ENCODE results near the gene KCTD12. TPM values are rescaled to one million over a fixed set of nuclear protein-coding genes. Genes with fewer than 3 reads are reported as not detected.
A peak's percentile ranks its signal among the peaks of the same experiment; 100 is the strongest.

Gene KCTD12
- total RNA-seq, 1 donor from 2014 or later: 124 TPM

DNA sequence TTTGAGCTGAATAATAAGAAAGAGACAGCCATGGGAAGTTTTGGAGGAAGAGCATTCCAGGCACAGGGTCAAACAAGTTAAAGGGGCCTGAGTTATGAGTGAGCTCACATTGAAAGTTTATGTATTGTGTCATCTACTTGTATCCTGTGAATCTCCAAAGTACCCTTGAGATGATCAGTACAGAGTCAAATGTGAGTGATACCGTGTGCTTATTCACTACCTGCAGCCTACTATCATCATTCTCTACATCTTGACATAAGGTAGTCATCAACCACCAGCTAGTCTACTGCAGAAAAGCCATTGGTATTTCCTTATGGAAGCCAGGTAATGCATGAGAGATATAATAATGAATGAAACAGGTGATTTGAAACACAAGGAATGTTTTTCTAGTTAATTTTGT lies 3.0 kb upstream of the KCTD12 start:
- FAIRE-seq (no peak), DNase-seq (ENCODE audit: low spot score in 2 of 2) (no peak)

GRCh38 chr13:76888421-76888820 lies 2.2 kb upstream of the KCTD12 start:
- DNase-seq (ENCODE audit: low spot score in 2 of 2) (no peak), FAIRE-seq (no peak)

- no peak for FAIRE-seq
- DNase-seq (ENCODE audit: low spot score in 2 of 2): no peak
These were observed 915 bp upstream of the KCTD12 start for GRCh38 chr13:76887076-76887563.

DNA sequence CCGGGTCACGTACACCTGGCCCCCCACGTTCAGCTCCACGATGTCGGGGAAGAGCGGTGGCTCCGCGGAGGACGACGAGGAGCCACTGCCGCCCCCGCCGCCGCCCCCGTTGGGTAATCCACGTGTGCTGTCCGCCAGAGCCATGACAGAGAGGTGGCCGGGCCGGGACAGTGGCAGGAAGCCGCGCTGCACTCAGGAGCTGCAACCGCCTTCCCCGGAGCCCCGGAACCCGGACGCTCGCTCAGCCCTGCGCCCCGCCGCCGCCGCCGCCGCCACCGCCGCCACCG lies 257 bp downstream of the KCTD12 start:
- DNase-seq (ENCODE audit: low spot score in 2 of 2): no peak

DNA sequence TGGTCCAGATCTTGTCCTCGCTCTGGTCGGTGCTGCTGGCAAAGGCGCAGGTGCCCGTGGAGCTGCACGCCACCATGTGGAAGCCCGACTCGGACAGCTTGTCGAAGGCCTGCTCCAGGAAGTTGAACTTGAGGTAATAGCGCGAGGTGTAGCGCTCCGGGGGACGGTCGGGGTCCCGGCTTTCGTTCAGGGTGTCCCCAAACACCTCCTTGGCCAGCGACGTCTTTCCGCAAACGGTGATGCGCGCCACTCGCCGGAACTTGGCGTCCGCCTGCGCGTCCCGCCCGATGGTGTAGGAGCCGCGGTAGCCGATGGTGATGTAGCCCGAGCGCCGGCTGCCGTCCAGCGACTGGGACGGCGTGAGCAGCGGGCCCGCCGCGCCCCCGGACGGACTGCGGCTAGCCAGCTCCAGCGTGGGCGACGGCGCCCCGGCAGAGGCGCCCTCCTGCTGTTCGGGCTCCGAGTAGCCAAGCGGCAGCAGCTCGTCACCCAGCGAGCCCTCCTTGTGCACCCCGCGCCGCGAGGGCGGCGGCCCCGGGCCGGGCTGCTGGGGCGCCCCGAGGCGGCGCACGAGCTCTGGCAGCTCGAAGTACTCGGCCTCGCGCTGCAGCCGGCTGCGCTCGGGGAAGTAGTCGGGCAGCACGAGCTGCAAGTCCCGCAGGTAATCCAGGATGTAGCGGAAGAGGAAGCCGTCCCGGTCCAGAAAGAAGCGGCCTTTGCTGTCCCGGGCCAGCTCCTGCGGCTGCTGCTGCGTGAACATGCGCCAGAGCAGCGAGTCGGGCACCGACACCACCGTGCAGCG lies 801 bp downstream of the KCTD12 start:
- DNase-seq (ENCODE audit: low spot score in 2 of 2): peak; percentile 25 to 42
- FAIRE-seq: no peak

More for the DNA sequence above, 257 bp downstream of the KCTD12 start:
- FAIRE-seq: no peak

DNA sequence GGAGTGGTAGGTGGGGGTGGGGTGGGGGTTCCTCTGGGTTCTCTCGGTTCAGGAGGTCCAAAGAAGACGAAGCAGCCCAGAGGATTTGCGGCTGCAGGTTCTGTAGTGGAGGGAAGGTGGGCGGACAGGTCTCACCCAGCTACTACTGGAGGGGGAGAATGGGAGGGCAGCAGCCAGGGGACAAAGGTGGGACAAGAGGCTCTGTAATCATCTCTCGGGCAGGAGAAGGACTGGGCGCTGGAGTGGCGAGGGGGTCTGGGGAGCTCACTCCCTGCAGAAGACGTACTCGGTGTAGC lies 1.4 kb downstream of the KCTD12 start:
- DNase-seq (ENCODE audit: low spot score in 2 of 2) (no peak), FAIRE-seq (no peak)

- DNase-seq (ENCODE audit: low spot score in 2 of 2) (no peak), FAIRE-seq (no peak)
These were observed 1.9 kb downstream of the KCTD12 start for GRCh38 chr13:76884186-76884906.

DNA sequence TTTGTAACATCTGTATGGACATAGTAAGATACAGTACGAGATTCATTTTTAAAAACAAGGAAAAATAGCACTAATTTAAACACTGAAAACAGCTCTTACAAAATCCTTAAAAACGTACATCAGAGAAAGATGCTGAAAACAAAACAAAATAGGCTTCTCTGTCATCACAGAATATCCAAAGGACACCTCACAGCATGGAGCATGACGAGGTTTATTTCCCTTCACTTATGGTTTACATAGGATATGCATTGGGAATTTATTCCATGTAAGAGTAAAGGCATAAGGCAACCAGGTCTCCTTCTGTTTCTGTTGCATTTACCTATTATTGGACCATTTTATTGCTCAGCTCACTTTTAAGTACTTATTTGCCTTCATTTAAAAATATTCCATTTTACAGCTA lies 3.0 kb downstream of the KCTD12 start:
- DNase-seq (ENCODE audit: low spot score in 2 of 2): no peak
- FAIRE-seq: no peak

GRCh38 chr13:76882431-76882830 lies 3.8 kb downstream of the KCTD12 start:
- no peak for FAIRE-seq
- DNase-seq (ENCODE audit: low spot score in 2 of 2): no peak

- no peak for FAIRE-seq
- DNase-seq (ENCODE audit: low spot score in 2 of 2): no peak
These were observed 6.3 kb downstream of the KCTD12 start for GRCh38 chr13:76879883-76880270.

GRCh38 chr13:76879203-76879882 lies 6.9 kb downstream of the KCTD12 start:
- no peak for FAIRE-seq

DNA sequence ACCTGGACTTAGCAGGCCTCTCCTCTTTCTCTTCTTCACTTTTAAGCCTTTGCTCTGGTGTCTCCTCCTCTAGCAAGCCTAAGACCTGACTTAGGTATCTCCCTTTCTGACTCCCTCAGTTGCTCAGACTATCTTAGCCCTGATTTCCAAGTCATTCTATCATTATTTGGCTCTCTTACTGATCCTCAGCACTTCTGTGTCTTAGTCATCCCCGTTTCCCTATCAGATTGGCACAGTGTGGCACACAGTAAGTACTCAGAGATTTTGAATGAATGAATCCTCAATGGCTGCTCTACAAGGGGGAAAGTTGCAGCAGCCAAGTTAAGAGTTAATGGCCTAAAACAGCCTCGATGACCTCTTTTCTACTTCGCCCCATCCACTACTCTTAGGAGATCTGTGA lies 8.2 kb downstream of the KCTD12 start:
- DNase-seq (ENCODE audit: low spot score in 2 of 2) (no peak), FAIRE-seq (no peak)

More at GRCh38 chr13:76879203-76879882, 6.9 kb downstream of the KCTD12 start:
- DNase-seq (ENCODE audit: low spot score in 2 of 2): no peak

- no peak for DNase-seq (ENCODE audit: low spot score in 2 of 2)
- no peak for FAIRE-seq
These were observed 10.9 kb downstream of the KCTD12 start for GRCh38 chr13:76875271-76875815.

- DNase-seq (ENCODE audit: low spot score in 2 of 2) (no peak), FAIRE-seq (no peak)
These were observed 11.7 kb downstream of the KCTD12 start for GRCh38 chr13:76874479-76874878.

DNA sequence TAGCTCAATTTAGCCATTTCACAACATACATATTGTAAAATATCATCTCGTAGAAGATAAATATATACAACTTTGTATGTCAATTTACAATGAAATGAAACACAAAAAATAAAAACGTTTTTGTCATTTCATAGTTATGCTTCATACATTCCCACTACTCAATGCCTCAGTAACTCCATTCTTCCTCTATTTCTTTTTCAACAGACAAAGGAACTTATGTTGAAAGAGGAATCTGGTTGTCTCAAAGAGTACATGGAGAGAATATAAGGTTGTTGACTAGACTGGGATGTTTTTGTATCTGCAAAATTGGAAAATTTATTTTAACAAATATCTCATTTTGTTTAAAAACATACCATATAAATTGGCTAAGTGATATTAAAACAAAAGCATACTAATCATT lies 12.8 kb downstream of the KCTD12 start:
- no peak for FAIRE-seq
- no peak for DNase-seq (ENCODE audit: low spot score in 2 of 2)

GRCh38 chr13:76872675-76873074 lies 13.5 kb downstream of the KCTD12 start:
- DNase-seq (ENCODE audit: low spot score in 2 of 2): no peak
- no peak for FAIRE-seq

DNA sequence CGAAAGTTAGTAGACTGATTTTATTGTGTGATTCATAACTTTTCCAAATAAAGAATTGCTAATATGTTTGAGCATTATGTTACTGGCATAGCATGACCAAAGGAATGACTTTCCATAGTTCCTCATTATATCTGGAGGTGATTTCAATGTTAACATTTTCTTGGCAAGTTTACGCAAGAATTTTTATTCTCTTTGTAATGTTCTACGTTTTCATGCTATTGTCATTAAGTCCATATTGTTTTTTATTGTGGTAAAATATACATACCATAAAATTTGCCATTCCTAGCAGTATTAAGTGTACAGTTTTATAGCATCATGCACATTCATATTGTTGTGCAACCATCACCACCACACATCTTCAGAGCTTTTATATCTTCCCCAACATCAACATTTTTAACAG lies 14.8 kb downstream of the KCTD12 start:
- no peak for FAIRE-seq
- no peak for DNase-seq (ENCODE audit: low spot score in 2 of 2)

- no peak for DNase-seq (ENCODE audit: low spot score in 2 of 2)
- FAIRE-seq: no peak
These were observed 17.8 kb downstream of the KCTD12 start for GRCh38 chr13:76868371-76868770.

DNA sequence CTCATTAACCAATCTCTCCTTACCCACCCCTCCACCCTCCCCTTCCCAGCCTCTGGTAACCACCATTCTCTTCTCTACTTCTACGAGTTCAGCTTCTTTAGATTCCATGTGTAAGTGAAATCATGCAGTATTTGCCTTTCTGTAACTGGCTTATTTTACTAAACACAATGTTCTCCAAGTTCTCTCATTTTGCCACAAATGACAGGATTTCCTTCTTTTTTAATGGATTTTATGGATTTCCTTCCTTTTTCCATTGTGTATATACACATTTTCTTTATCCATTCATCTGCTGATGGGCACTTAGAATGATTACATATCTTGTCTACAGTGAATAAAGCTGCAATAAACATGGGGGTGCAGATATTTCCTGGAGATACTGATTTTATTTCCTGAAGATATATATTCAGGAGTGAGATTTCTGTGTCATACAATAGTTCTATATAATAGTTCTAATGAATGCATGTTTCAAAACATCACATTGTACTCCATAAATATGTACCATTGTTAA lies 20.2 kb downstream of the KCTD12 start:
- no peak for DNase-seq (ENCODE audit: low spot score in 2 of 2)
- no peak for FAIRE-seq

- FAIRE-seq (no peak), DNase-seq (ENCODE audit: low spot score in 2 of 2) (no peak)
These were observed 21.1 kb downstream of the KCTD12 start for GRCh38 chr13:76865109-76865508.

DNA sequence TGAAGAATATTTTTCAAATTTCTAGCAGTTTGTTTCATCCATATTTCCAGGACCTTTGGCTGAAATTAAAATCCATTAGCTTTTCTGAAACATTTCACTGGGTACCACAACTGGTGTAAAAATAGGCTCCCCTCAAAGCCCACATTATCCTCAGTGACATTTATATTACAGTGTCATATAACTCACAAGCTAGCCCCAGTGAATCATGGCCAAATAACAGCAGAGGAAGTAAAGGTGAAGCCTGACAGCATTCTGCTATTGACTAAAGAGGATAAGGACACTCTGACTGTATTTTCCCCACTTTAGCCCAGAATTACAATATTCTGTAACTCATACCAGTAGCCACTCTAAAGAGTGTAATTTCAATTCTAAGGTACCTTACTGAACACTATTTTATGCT lies 21.9 kb downstream of the KCTD12 start:
- no peak for DNase-seq (ENCODE audit: low spot score in 2 of 2)
- no peak for FAIRE-seq

Data from frontal cortex (tissue), 4 donors.